Activated T-helper 1 cell treated with Interleukin-2 at 50 U/mL for 16 hours (primary cell): Measurements from ENCODE around the gene NOLC1.
"Not testable (repeated sequence)": the region's sequence is repeated elsewhere in the genome, so short reads cannot be mapped to it uniquely, and the experiment has no call there.

ENCODE experiments used
- DNase-seq: peaks from one replicate; pipeline ENCODE4 v3.0.0-alpha.2; 2020; ENCODE audit warnings: low read depth

Gene NOLC1

GRCh38 chr10:102153093-102153620 lies 968 bp downstream of the NOLC1 start:
- no peak for DNase-seq

DNA sequence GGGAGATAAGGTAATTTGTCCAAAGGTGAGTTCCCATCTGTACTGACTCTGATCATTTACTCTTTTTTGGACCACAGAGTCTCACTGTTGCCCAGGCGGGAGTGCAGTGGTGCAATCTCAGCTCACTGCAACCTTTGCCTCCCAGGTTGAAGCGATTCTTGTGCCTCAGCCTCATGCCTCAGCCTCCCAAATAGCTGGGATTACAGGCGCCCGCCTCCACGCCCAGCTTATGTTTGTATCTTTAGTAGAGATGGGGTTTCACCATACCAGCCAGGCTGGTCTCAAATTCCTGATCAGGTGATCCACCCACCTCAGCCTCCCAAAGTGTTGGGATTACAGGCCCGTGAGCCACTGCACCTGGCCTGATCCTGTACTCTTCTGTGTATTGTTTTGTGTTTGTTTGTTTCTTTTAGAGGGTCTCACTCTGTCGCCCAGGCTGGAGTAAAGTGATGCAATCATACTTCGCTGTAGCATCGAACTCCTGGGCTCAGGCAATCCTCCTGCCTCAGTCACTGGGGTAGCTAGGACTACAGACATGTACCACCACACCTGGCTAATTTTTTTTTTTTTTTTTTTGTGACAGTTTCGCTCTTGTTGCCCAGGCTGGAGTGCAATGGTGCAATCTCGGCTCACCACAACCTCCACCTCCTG lies 2.4 kb downstream of the NOLC1 start:
- DNase-seq, result no peak

DNA sequence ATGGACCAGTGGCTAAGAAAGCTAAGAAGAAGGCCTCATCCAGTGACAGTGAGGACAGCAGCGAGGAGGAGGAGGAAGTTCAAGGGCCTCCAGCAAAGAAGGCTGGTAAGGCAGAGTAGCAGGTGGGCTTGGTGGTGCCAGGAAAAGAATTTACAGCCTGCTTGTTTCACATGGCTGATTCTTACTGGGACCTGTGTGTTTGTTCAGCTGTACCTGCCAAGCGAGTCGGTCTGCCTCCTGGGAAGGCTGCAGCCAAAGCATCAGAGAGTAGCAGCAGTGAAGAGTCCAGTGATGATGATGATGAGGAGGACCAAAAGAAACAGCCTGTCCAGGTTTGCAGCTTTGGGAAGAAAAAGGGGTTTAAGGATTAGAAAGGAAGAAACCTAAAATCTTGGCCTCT lies 5.0 kb downstream of the NOLC1 start:
- no peak for DNase-seq

GRCh38 chr10:102159051-102159597 lies 6.9 kb downstream of the NOLC1 start:
- DNase-seq, result no peak

DNA sequence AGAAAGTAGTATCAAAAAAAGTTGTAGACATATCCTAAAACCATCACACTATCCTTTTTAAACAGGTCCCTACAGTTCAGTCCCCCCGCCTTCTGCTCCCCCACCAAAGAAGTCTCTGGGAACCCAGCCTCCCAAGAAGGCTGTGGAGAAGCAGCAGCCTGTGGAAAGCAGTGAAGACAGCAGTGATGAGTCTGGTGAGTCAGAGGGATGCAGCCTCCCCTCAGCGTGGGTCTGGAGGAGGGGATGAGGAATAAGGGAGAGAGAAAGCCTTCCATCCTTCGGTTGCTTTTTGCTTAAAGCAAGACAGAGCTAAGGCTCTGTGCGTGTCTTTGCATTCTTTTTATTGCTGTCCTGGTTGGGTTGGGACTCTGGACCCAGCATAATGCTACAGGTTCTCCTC lies 7.6 kb downstream of the NOLC1 start:
- no peak for DNase-seq

GRCh38 chr10:102163342-102163989 lies 11.3 kb downstream of the NOLC1 start:
- no peak for DNase-seq

DNA sequence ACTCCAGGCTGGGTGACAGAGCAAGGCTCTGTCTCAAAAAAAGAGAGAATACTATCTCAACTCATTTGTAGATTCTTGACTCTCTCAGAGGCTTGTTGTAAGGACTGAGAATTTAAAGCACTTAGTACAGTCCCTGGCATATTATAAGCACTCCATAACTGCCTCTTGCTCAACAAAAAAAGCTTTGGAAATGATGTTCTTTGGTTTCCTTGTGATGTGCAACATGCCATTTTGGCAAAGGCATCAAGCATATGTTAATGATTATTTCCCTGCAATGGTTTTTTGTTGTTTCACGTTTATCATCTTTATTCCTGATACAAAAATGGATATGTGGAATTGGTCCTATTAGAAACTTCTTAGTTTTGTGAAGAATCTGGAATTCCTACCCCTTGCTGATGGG lies 15.7 kb downstream of the NOLC1 start:
- no peak for DNase-seq

GRCh38 chr10:102170602-102171001 lies 18.4 kb downstream of the NOLC1 start:
- DNase-seq, result no peak

DNA sequence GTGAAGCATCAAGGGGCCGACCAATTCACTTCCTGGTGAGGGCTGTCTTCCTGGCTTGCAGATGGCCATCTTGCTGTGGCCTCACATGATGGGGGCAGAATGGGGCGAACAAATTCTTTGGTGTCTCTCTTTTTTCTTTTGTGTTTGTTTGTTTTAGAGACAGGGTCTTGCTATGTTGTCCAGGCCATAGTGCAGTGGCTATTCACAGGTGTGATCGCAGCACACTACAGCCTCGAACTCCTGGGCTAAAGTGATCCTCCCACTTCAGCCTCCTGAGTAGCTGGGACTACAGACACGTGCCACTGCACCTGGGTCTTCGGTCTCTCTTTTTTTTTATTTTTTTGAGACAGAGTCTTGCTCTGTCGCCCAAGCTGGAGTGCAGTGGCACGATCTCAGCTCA lies 20.1 kb downstream of the NOLC1 start:
- no peak for DNase-seq

DNA sequence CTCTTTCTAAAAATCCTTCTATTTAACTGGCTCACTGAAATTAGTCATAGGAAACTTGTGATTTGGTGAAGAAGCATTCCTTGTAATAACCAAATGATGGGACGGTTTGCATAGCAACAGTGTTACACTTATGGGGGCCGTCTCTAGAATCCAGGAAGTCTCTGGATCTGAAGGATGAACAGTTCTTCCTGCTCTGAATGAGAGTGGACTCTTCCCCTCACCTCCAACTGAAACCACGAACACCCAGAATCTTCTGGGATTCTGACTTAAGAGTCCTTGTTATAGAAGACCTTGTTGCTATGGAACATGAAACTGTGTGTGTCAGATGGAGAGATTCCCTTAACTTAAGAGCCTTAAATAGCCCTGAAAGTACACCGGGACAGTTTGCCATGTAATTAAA lies 23.2 kb downstream of the NOLC1 start:
- DNase-seq, result no peak

DNA sequence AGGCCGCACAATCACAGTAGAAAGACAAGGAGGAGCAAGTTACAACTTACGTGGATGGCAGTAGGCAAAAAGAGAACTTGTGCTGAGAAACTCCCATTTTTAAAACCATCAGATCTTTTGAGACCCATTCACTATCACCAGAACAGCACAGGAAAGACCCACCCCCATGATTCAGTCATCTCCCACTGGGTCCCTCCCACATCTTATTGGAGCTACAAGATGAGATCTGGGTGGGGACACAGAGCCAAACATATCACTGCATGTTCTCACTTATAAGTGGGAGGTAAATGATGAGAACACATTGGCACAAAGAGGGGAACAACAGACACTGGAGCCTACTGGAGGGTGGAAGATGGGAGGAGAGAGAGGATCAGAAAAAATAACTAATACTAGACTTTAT lies 32.4 kb downstream of the NOLC1 start:
- no peak for DNase-seq

- DNase-seq, result no peak
Observed at GRCh38 chr10:102185272-102185671, 33.1 kb downstream of the NOLC1 start.

DNA sequence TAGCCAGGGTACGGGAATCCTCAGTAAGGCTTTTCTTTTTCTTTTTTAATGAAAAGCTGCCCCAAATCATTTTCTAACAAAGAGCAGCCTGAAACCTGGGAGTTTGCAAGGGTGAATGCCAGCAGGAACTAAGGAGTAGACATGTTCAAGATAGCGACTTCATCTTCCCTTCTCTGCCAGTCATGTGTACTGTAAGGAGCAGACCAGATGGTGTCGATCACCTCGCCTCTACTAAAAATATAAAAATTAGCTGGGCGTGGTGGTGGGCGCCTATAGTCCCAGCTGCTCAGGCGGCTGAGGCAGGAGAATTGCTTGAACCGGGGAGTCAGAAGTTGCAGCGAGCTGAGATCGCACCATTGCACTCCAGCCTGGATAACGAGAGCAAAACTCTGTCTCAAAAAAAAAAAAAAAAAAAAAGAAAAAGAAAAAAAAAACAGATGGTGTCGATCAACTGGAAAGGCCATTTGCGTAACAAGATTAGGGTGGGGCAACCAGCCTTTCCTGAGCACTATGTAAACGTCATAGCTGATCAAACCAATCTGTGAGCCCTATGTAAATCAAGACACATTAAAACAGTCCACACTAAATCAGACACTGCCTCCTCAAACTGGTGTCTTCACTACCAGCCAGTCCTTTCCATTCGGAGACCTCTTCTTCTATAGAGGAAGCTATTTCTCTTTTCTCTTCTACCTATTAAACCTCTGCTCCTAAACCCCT lies 33.8 kb downstream of the NOLC1 start:
- no peak for DNase-seq

DNA sequence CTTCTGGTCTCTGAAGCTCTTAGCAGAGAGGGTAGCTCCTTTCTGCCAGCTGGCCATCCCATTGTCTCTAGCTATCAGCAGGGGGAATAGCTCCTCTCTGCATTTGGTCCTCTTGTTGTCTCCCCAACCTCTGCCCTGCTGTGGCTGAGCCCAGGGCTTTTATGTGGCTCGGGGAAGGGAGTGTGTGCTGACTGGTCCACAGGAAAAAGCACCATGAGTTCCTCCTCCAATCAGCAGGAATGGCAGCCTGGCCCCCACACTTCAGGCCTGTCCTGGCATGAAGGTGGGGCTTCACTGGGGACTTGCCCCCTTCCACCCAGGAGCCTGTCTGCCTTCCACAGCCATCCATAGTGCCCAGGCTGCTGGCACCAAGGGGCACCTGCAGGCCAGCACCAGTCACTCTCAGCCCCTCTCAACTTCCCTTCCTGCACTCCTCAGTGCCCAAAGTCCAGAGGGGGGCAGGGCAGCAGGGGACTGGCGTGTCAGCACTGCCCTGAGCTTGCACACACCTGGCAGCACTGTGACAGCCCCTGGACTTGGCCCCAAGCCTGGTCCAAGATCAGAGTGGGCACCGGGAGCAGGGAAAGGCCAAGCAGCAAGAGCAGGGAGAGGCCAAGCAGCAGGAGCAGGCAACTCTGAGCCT lies 36.2 kb downstream of the NOLC1 start:
- DNase-seq, result no peak

DNA sequence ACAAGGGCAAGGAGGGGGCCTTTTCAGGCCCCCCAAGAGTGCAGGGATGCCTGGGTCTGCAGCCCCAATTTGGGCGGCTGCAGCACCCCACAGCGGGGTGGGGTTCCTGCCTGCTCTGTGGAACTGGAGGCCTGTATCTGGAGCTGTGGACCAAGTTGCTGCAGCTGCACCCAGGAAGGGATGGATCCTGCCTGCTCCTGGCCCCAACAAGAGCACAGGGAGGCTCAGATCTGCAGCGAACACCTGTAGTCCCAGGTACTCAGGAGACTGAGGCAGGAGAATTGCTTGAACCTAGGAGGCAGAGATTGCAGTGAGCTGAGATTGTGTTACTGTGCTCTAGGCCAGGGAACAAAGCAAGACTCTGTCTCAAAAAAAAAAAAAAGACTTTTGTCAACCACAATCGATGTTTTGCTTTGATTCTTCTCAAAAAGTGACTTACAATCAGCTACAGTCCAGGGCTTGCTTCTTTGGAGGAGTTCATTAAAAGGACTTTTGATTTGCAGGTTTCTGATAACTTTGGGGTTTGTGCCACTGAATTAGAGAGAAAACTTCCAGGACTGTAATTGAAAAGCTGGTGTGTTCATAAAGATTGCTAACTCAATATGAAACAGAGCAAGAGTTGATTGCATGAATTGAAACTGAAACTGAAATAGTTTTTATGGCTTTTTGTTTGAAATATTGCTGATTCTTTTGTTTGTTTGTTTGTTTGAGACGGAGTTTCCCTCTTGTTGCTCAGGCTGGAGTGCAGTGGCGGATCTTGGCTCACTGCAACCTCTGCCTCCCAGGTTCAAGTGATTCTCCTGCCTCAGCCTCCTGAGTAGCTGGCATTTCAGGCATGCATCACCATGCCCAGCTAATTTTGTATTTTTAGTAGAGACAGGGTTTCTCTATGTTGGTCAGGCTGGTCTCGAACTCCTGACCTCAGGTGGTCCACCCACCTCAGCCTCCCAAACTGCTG lies 37.0 kb downstream of the NOLC1 start:
- DNase-seq, result not testable (repeated sequence)

- no peak for DNase-seq
Observed at GRCh38 chr10:102191956-102192355, 39.8 kb downstream of the NOLC1 start.

DNA sequence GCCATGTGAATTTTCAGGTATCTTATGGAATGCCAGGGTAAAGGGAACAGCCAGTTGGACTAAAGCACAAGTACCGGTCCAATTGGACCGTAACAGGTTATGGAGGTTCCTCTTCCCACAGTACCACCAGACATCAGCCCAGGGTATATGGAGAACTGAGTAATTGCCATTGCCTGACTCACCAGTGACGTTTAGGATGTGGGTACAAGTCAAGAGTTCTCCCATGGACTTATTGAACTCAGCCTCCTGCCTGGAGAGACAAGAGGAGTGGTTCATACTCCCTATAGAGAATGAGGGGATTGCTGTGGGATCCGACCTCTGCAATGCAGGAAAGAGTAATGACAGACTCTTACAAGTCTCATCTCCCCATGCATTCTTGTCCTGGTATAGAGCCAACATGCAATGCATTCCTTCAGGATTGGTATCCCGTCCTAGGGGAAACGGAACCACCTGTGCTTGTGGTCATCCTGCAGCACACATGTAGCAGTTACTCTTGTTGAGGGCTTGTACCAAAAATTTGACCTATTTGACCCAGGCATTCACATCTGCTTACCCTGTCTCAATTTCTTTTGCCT lies 43.2 kb downstream of the NOLC1 start:
- DNase-seq, result no peak

GRCh38 chr10:102196893-102197292 lies 44.7 kb downstream of the NOLC1 start:
- DNase-seq, result no peak

DNA sequence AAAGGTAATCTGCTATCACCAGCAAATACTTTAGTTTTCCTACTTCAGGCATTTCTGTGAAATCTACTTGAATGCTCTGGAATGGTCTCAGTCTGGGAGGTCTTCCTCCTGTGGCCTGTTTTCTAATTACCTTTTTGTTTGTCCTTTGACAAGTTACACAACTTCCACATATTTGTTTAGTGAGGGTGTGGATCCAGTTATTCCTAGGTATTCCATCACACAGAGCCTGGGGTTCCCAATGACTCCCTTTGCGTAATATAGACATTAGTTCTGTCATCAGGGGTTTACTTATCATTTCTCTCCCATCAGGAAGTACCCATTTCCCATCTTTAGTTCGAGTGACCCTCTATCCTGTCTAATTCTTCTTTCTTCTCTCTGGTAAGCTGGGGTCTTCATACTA lies 45.8 kb downstream of the NOLC1 start:
- DNase-seq, result no peak

- DNase-seq, result no peak
Observed at GRCh38 chr10:102200751-102201640, 48.8 kb downstream of the NOLC1 start.
